Thyroid gland (tissue), 4 donors: Measurements from ENCODE around the gene OPRM1.

Experiments used
- CTCF ChIP-seq, 6 experiments: fragments of 200-600 bp in 3 of 6; fragments of 450-650 bp in 3 of 6; sonication (generic) in 3 of 6; IDR thresholded peaks; one replicate each; pipeline ENCODE4 v1.5.1; 2016 to 2019; ENCODE audit warnings: antibody characterized with exemption in 6 of 6, mild to moderate bottlenecking in 2 of 6, inconsistent platforms in 1 of 6, moderate library complexity in 1 of 6
- POLR2A ChIP-seq, 2 donors: fragments of 450-650 bp; IDR thresholded peaks; one replicate each; pipeline ENCODE4 v1.6.1; 2017; ENCODE audit warnings: antibody characterized with exemption in 2 of 2, mild to moderate bottlenecking in 2 of 2, moderate library complexity in 1 of 2

- TF ChIP-seq CTCF (IDR thresholded peaks at IDR 0.05), result no peak
- no peak for TF ChIP-seq POLR2A (IDR thresholded peaks at IDR 0.05)
Measured at GRCh38 chr6:153994004-153994403, 45.0 kb upstream of the OPRM1 start.
